ENCODE measurements around the gene POLR1A. TPM values are rescaled to one million over a fixed set of nuclear protein-coding genes. Genes with fewer than 3 reads are reported as not detected.

The POLR1A gene
- total and polyA plus RNA-seq, 2 of the 8 experiments (the other 6 are each of a cell fraction or from before 2014, with no cell fraction given), result 8.9 to 58.1 TPM

GRCh38 chr2:86142436-86143257 is 37.0 kb upstream of the POLR1A start (continued):
- TF ChIP-seq RNF2 (IDR thresholded peaks at IDR 0.05; ENCODE audit: borderline replicate concordance, low read depth, low read length, missing control alignments, poor library complexity, severe bottlenecking), result no peak
- TF ChIP-seq SAP30 (IDR thresholded peaks at IDR 0.05; ENCODE audit: insufficient read depth, insufficient replicate concordance, low read length), result no peak
- TF ChIP-seq SIX5 (IDR thresholded peaks at IDR 0.05; ENCODE audit: low read depth, low read length), result no peak
- no peak for TF ChIP-seq CHD1 (IDR thresholded peaks at IDR 0.05; ENCODE audit: low read depth, low read length)

Data from H1 (cell line).